HTR-8/SVneo (cell line): ENCODE data around the gene FTO.

Source experiments
- DNase-seq: peaks from one replicate; pipeline ENCODE4 v3.0.0; 2011; ENCODE audit warnings: low spot score, mixed read lengths; ENCODE audit not compliant: insufficient read length
- FAIRE-seq: peaks from 2 replicates; lab custom pipeline; 2011; peaks lifted over from hg19 to GRCh38; lab: Jason Lieb, UNC

Gene FTO

GRCh38 chr16:54059319-54059718, 355.4 kb downstream of the FTO start:
- DNase-seq (no peak), FAIRE-seq (no peak)

GRCh38 chr16:54060599-54061421, 356.9 kb downstream of the FTO start:
- DNase-seq (no peak), FAIRE-seq (no peak)

- DNase-seq (no peak), FAIRE-seq (no peak)
These were observed 357.5 kb downstream of the FTO start for GRCh38 chr16:54061454-54061853.

GRCh38 chr16:54062361-54063278, 358.7 kb downstream of the FTO start:
- DNase-seq (no peak), FAIRE-seq (no peak)

- DNase-seq (no peak), FAIRE-seq (no peak)
These were observed 359.4 kb downstream of the FTO start for GRCh38 chr16:54063279-54063773.

GRCh38 chr16:54066451-54067105, 362.6 kb downstream of the FTO start:
- FAIRE-seq (no peak), DNase-seq (no peak)

GRCh38 chr16:54067322-54068065, 363.5 kb downstream of the FTO start:
- DNase-seq, result no peak
- FAIRE-seq, result no peak

- FAIRE-seq, result no peak
These were observed 364.3 kb downstream of the FTO start for GRCh38 chr16:54068212-54068611.

GRCh38 chr16:54069601-54070239, 365.8 kb downstream of the FTO start:
- no peak for FAIRE-seq

More at GRCh38 chr16:54068212-54068611, 364.3 kb downstream of the FTO start:
- DNase-seq, result no peak

GRCh38 chr16:54070789-54071343, 366.9 kb downstream of the FTO start:
- DNase-seq (no peak), FAIRE-seq (peak; percentile 42)

More at GRCh38 chr16:54069601-54070239, 365.8 kb downstream of the FTO start:
- DNase-seq, result no peak

GRCh38 chr16:54071514-54071913, 367.6 kb downstream of the FTO start:
- FAIRE-seq (no peak), DNase-seq (no peak)

GRCh38 chr16:54072237-54072636, 368.3 kb downstream of the FTO start:
- FAIRE-seq (no peak), DNase-seq (no peak)

GRCh38 chr16:54073356-54073755, 369.4 kb downstream of the FTO start:
- FAIRE-seq (no peak), DNase-seq (no peak)

- no peak for FAIRE-seq
- DNase-seq, result no peak
These were observed 371.5 kb downstream of the FTO start for GRCh38 chr16:54075446-54075845.

- no peak for DNase-seq
- no peak for FAIRE-seq
These were observed 372.1 kb downstream of the FTO start for GRCh38 chr16:54076006-54076504.

- FAIRE-seq, result no peak
These were observed 373.3 kb downstream of the FTO start for GRCh38 chr16:54077050-54077821.

GRCh38 chr16:54080524-54081008, 376.6 kb downstream of the FTO start:
- no peak for FAIRE-seq
- DNase-seq, result peak; percentile 19

More at GRCh38 chr16:54077050-54077821, 373.3 kb downstream of the FTO start:
- DNase-seq, result peak; percentile 24

- FAIRE-seq (no peak), DNase-seq (no peak)
These were observed 382.8 kb downstream of the FTO start for GRCh38 chr16:54086791-54087190.
